Measurements from ENCODE around the gene CCAR1. TPM values are rescaled to one million over a fixed set of nuclear protein-coding genes. Genes with fewer than 3 reads are reported as not detected.

Gene CCAR1
- total RNA-seq = 53.2 and 70.9 TPM in 2 replicates

GRCh38 chr10:68720793-68721672 is at the start of gene CCAR1:
Gene CCAR1 (plus strand): TSS chr10:68721239. CDS start chr10:68722505, 1,266 bp downstream.

GRCh38 chr10:68826764-68827591 is 105.9 kb downstream of the CCAR1 start, which contains the start of gene STOX1:
Gene STOX1 (plus strand): TSS chr10:68827531. CDS start chr10:68827624, 93 bp downstream.

Small RNAs within 50 kb of the gene (small RNA-seq; reads per million reads assigned to genes)
- gene MIR1254-1 (not detected), gene RF00019 (not detected)

Other genes with a start within 250 kb of the CCAR1 start
- gene DNA2, start 249.3 kb upstream of the CCAR1 start, total RNA-seq = 5.9 and 11.6 TPM in 2 replicates
- 10.1 and 15.5 TPM in 2 replicates for gene SLC25A16, start 193.7 kb upstream of the CCAR1 start, total RNA-seq
- gene TET1, start 160.9 kb upstream of the CCAR1 start, total RNA-seq = 0.96 and 1.3 TPM in 2 replicates
- under 0.01 and 0.10 TPM in 2 replicates for gene STOX1, start 106.3 kb downstream of the CCAR1 start, total RNA-seq
- 29.5 and 32.7 TPM in 2 replicates for gene DDX50, start 180.1 kb downstream of the CCAR1 start, total RNA-seq
- 92.1 and 132 TPM in 2 replicates for gene DDX21, start 234.9 kb downstream of the CCAR1 start, total RNA-seq

Data from vein endothelial cell (primary cell).